Hepatocyte (in vitro differentiated cells): ENCODE data around the gene ACACA.

ENCODE experiments used
- CTCF ChIP-seq: fragments of 200-600 bp; sonication (generic); IDR thresholded peaks from 2 replicates; pipeline ENCODE4 v1.5.1; 2016; ENCODE audit warnings: antibody characterized with exemption, mild to moderate bottlenecking; ENCODE audit not compliant: poor library complexity
- EZH2 ChIP-seq: fragments of 200-600 bp; sonication (generic); IDR thresholded peaks from 2 replicates; pipeline ENCODE4 v1.6.1; 2016; ENCODE audit warnings: antibody characterized with exemption, mild to moderate bottlenecking, borderline replicate concordance

GRCh38 chr17:37392024-37392590 is 14.5 kb downstream of the ACACA start:
- no peak for TF ChIP-seq CTCF
- TF ChIP-seq EZH2, result no peak
